T-helper 1 cell treated with Interleukin-12 subunit alpha and Interleukin-12 subunit beta and Interleukin-4 antibody, amounts not matched to agents 30 μg/mL and 1 μg/mL, for 36 hours (primary cell): ENCODE results near the gene OGFR.

Source experiments
- H3K27ac Mint-ChIP-seq: one replicate; pipeline ENCODE4 v1.8.0; 2021; ENCODE audit warnings: mild to moderate bottlenecking, mixed read lengths
- H3K27me3 Mint-ChIP-seq: one replicate; pipeline ENCODE4 v1.8.0; 2021; ENCODE audit warnings: low read depth, mixed read lengths
- H3K36me3 Mint-ChIP-seq: one replicate; pipeline ENCODE4 v1.8.0; 2021; ENCODE audit warnings: low read depth, mixed read lengths
- H3K4me1 Mint-ChIP-seq: one replicate; pipeline ENCODE4 v1.8.0; 2021; ENCODE audit warnings: low read depth, mixed read lengths
- H3K4me3 Mint-ChIP-seq: one replicate; pipeline ENCODE4 v1.8.0; 2021; ENCODE audit warnings: mild to moderate bottlenecking, moderate library complexity, mixed read lengths
- H3K9me3 Mint-ChIP-seq: one replicate; pipeline ENCODE4 v1.8.0; 2021; ENCODE audit warnings: mixed read lengths

OGFR gene

GRCh38 chr20:62817975-62818591 lies 13.4 kb downstream of the OGFR start:
- no peak overlapping the region for H3K27ac Mint-ChIP-seq
- no peaks in the 10 kb centered on the region for H3K9me3 Mint-ChIP-seq
- peaks cover 5% of the 10 kb centered on the region for H3K4me1 Mint-ChIP-seq
- peaks cover 24% of the 10 kb centered on the region for H3K27me3 Mint-ChIP-seq
- no peak overlapping the region for H3K4me3 Mint-ChIP-seq
- peaks cover 2% of the 10 kb centered on the region for H3K36me3 Mint-ChIP-seq

- peaks cover 24% of the 10 kb centered on the region for H3K27me3 Mint-ChIP-seq
- no peak overlapping the region for H3K4me3 Mint-ChIP-seq
- no peaks in the 10 kb centered on the region for H3K9me3 Mint-ChIP-seq
- peaks cover 2% of the 10 kb centered on the region for H3K36me3 Mint-ChIP-seq
- peaks cover 5% of the 10 kb centered on the region for H3K4me1 Mint-ChIP-seq
- no peak overlapping the region for H3K27ac Mint-ChIP-seq
Measured at GRCh38 chr20:62818592-62819493, 14.2 kb downstream of the OGFR start.

GRCh38 chr20:62819494-62820174 lies 15.0 kb downstream of the OGFR start:
- Mint-ChIP-seq H3K27me3 (peaks cover 22% of the 10 kb centered on the region), H3K4me1 (peaks cover 5% of the 10 kb centered on the region), H3K27ac (no peak overlapping the region)

GRCh38 chr20:62820208-62820961 lies 15.8 kb downstream of the OGFR start:
- H3K36me3 Mint-ChIP-seq, result no peaks in the 10 kb centered on the region
- H3K4me1 Mint-ChIP-seq, result peaks cover 4% of the 10 kb centered on the region
- H3K27me3 Mint-ChIP-seq, result peaks cover 16% of the 10 kb centered on the region
- no peak overlapping the region for H3K4me3 Mint-ChIP-seq
- no peaks in the 10 kb centered on the region for H3K9me3 Mint-ChIP-seq
- no peak overlapping the region for H3K27ac Mint-ChIP-seq

More at GRCh38 chr20:62819494-62820174, 15.0 kb downstream of the OGFR start:
- H3K4me3 Mint-ChIP-seq, result no peak overlapping the region
- peaks cover 2% of the 10 kb centered on the region for H3K36me3 Mint-ChIP-seq
- H3K9me3 Mint-ChIP-seq, result no peaks in the 10 kb centered on the region

GRCh38 chr20:62820962-62821725 lies 16.5 kb downstream of the OGFR start:
- Mint-ChIP-seq H3K27me3 (peaks cover 9% of the 10 kb centered on the region), H3K4me1 (peaks cover 2% of the 10 kb centered on the region), H3K27ac (no peak overlapping the region), H3K9me3 (no peaks in the 10 kb centered on the region), H3K36me3 (no peaks in the 10 kb centered on the region), H3K4me3 (no peak overlapping the region)

- peaks cover 2% of the 10 kb centered on the region for H3K4me1 Mint-ChIP-seq
- H3K4me3 Mint-ChIP-seq, result no peak overlapping the region
- H3K9me3 Mint-ChIP-seq, result no peaks in the 10 kb centered on the region
- no peaks in the 10 kb centered on the region for H3K36me3 Mint-ChIP-seq
- peaks cover 9% of the 10 kb centered on the region for H3K27me3 Mint-ChIP-seq
- no peak overlapping the region for H3K27ac Mint-ChIP-seq
Measured at GRCh38 chr20:62821726-62822210, 17.1 kb downstream of the OGFR start.

GRCh38 chr20:62822239-62822787 lies 17.7 kb downstream of the OGFR start:
- H3K9me3 Mint-ChIP-seq, result no peaks in the 10 kb centered on the region
- H3K4me3 Mint-ChIP-seq, result no peak overlapping the region
- H3K36me3 Mint-ChIP-seq, result no peaks in the 10 kb centered on the region
- peaks cover 9% of the 10 kb centered on the region for H3K27me3 Mint-ChIP-seq
- peaks cover 2% of the 10 kb centered on the region for H3K4me1 Mint-ChIP-seq
- no peak overlapping the region for H3K27ac Mint-ChIP-seq

- Mint-ChIP-seq H3K4me1 (peaks cover 2% of the 10 kb centered on the region), H3K27ac (no peak overlapping the region), H3K4me3 (no peak overlapping the region), H3K9me3 (no peaks in the 10 kb centered on the region), H3K36me3 (no peaks in the 10 kb centered on the region), H3K27me3 (peaks cover 6% of the 10 kb centered on the region)
Measured at GRCh38 chr20:62822788-62823651, 18.4 kb downstream of the OGFR start.

- Mint-ChIP-seq H3K27ac (no peak overlapping the region), H3K9me3 (no peaks in the 10 kb centered on the region), H3K4me3 (no peak overlapping the region)
Measured at GRCh38 chr20:62823688-62824475, 19.2 kb downstream of the OGFR start.

GRCh38 chr20:62824476-62825332 lies 20.1 kb downstream of the OGFR start:
- H3K4me1 Mint-ChIP-seq, result peaks cover 2% of the 10 kb centered on the region
- no peak overlapping the region for H3K27ac Mint-ChIP-seq
- H3K27me3 Mint-ChIP-seq, result no peaks in the 10 kb centered on the region
- H3K36me3 Mint-ChIP-seq, result no peaks in the 10 kb centered on the region
- H3K4me3 Mint-ChIP-seq, result no peak overlapping the region
- no peaks in the 10 kb centered on the region for H3K9me3 Mint-ChIP-seq

More at GRCh38 chr20:62823688-62824475, 19.2 kb downstream of the OGFR start:
- no peaks in the 10 kb centered on the region for H3K27me3 Mint-ChIP-seq
- peaks cover 2% of the 10 kb centered on the region for H3K4me1 Mint-ChIP-seq
- H3K36me3 Mint-ChIP-seq, result no peaks in the 10 kb centered on the region

GRCh38 chr20:62825333-62825985 lies 20.8 kb downstream of the OGFR start:
- Mint-ChIP-seq H3K4me1 (peaks cover 2% of the 10 kb centered on the region), H3K4me3 (no peak overlapping the region), H3K36me3 (no peaks in the 10 kb centered on the region), H3K27me3 (no peaks in the 10 kb centered on the region), H3K27ac (no peak overlapping the region), H3K9me3 (no peaks in the 10 kb centered on the region)
